NCI-H524 treated with DMSO at 0.1 percent for 48 hours (cell line): ENCODE data around the gene TMEM61.
"Not testable (repeated sequence)": the region's sequence is repeated elsewhere in the genome, so short reads cannot be mapped to it uniquely, and the experiment has no call there.

Source experiments
- DNase-seq: peaks from one replicate; lab custom pipeline; 2025; lab: John Stamatoyannopoulos, UW

Gene TMEM61

GRCh38 chr1:54980528-54981241 lies at the start of gene TMEM61:
TSS of gene TMEM61 (plus strand) at chr1:54980628. CDS start at chr1:54981066, 438 bp downstream.
- DNase-seq, result no peak

GRCh38 chr1:54931275-54931840 lies 49.1 kb upstream of the TMEM61 start:
- DNase-seq, result no peak

GRCh38 chr1:54934081-54934480 lies 46.3 kb upstream of the TMEM61 start:
- DNase-seq, result not testable (repeated sequence)

GRCh38 chr1:54934869-54935268 lies 45.6 kb upstream of the TMEM61 start:
- DNase-seq, result no peak

- no peak for DNase-seq
These were observed 43.6 kb upstream of the TMEM61 start for GRCh38 chr1:54936791-54937190.

- DNase-seq, result no peak
These were observed 43.0 kb upstream of the TMEM61 start for GRCh38 chr1:54937469-54937868.

GRCh38 chr1:54938955-54939354 lies 41.5 kb upstream of the TMEM61 start:
- DNase-seq, result not testable (repeated sequence)

GRCh38 chr1:54940042-54940441 lies 40.4 kb upstream of the TMEM61 start:
- DNase-seq, result no peak

- DNase-seq, result no peak
These were observed 37.5 kb upstream of the TMEM61 start for GRCh38 chr1:54942976-54943375.

- DNase-seq, result no peak
These were observed 35.6 kb upstream of the TMEM61 start for GRCh38 chr1:54944610-54945392.

- DNase-seq, result no peak
These were observed 35.0 kb upstream of the TMEM61 start for GRCh38 chr1:54945393-54945936.

GRCh38 chr1:54947540-54947939 lies 32.9 kb upstream of the TMEM61 start:
- no peak for DNase-seq

GRCh38 chr1:54949053-54949452 lies 31.4 kb upstream of the TMEM61 start:
- DNase-seq, result no peak

- DNase-seq, result no peak
These were observed 30.4 kb upstream of the TMEM61 start for GRCh38 chr1:54950006-54950368.

- no peak for DNase-seq
These were observed 29.9 kb upstream of the TMEM61 start for GRCh38 chr1:54950369-54951163.

GRCh38 chr1:54951810-54952226 lies 28.6 kb upstream of the TMEM61 start:
- DNase-seq, result no peak

GRCh38 chr1:54952950-54953718 lies 27.3 kb upstream of the TMEM61 start:
- DNase-seq, result no peak

- DNase-seq, result no peak
These were observed 26.6 kb upstream of the TMEM61 start for GRCh38 chr1:54953846-54954245.

- DNase-seq, result no peak
These were observed 25.1 kb upstream of the TMEM61 start for GRCh38 chr1:54955359-54955758.

GRCh38 chr1:54956726-54957125 lies 23.7 kb upstream of the TMEM61 start:
- no peak for DNase-seq

- no peak for DNase-seq
These were observed 21.2 kb upstream of the TMEM61 start for GRCh38 chr1:54959241-54959640.
